ENCODE data around the gene COL28A1. TPM values are rescaled to one million over a fixed set of nuclear protein-coding genes. Genes with fewer than 3 reads are reported as not detected.

COL28A1 gene
- total and polyA plus RNA-seq, 2 of the 13 experiments (the other 11 are each of a cell fraction or from before 2014, with no cell fraction given): 0.07 to 0.15 TPM

DNA sequence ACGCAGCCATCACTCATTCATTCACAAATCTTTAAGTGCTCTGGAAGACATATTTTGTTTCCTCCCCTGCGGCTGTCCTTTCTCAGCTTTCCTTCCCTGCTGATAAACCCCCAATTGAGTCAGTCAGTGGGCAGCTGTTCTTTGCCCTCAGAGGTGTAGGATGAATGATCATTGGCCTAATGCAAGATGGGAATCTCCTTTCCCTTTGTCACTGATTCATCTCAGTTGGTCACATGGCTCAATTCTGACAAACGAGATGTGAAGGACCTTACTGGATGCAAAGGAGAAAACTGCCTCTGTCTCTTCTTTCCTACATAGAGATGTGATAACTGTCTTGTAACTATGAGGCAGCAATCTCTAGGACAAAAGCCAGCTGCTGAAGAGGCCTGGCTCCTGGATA is 44.6 kb downstream of the COL28A1 start:
- Histone ChIP-seq H3K27ac (ENCODE audit: extremely low read length, insufficient read depth, low read length) (no peak overlapping the region), H3K27me3 (ENCODE audit: control insufficient read depth in 1 of 2, insufficient read depth in 2 of 2, low read length in 2 of 2) (no peaks in the 10 kb centered on the region), H3K4me1 (ENCODE audit: insufficient read depth, low read length) (peaks cover 9% of the 10 kb centered on the region; the same call in 1 of the 2 replicates), H3K36me3 (replicated peaks in 1 of 2; ENCODE audit: control insufficient read depth in 1 of 2, insufficient read depth in 2 of 2, low read length in 2 of 2) (no peaks in the 10 kb centered on the region), H3K4me2 (ENCODE audit: low read depth, low read length) (no peak overlapping the region), H3K79me2 (ENCODE audit: insufficient read depth, low read length) (no peaks in the 10 kb centered on the region), H3K9ac (ENCODE audit: insufficient read depth, low read depth, low read length) (no peak overlapping the region), H4K20me1 (ENCODE audit: insufficient read depth, low read length) (no peaks in the 10 kb centered on the region), H3K9me3 (ENCODE audit: low read length) (peaks cover 7% of the 10 kb centered on the region; the same call in 1 of the 2 replicates), H3K4me3 (replicated peaks in 1 of 3; ENCODE audit: insufficient read depth in 1 of 3, low read depth in 2 of 3, low read length in 3 of 3) (no peak overlapping the region), H2AFZ (ENCODE audit: low read length) (no peak overlapping the region)
- intact Hi-C loops (cut with micrococcal nuclease; ENCODE audit: unreplicated experiment) (no loop called here), in situ Hi-C loops (cut with HindIII; ENCODE audit: extremely low pct_ligation_motif_present, low pct_unique_long_range_greater_than_20kb) (no loop called here)
- TF ChIP-seq AGO1 (IDR thresholded peaks at IDR 0.05; ENCODE audit: low read depth, low read length, poor library complexity, severe bottlenecking) (no peak), ZNF703 (CRISPR knock-in tag; IDR thresholded peaks at IDR 0.05; ENCODE audit: borderline replicate concordance) (no peak), RBM39 (IDR thresholded peaks at IDR 0.05; ENCODE audit: low read depth, low read length, poor library complexity, severe bottlenecking) (no peak), ZNF484 (CRISPR knock-in tag; IDR thresholded peaks at IDR 0.05; ENCODE audit: borderline replicate concordance, low read depth) (no peak), ZEB1 (IDR thresholded peaks at IDR 0.05; ENCODE audit: insufficient replicate concordance, low read depth) (no peak), SALL2 (CRISPR knock-in tag; IDR thresholded peaks at IDR 0.05) (no peak), ZNF432 (CRISPR knock-in tag; IDR thresholded peaks at IDR 0.05; ENCODE audit: borderline replicate concordance) (no peak), ZNF619 (CRISPR knock-in tag; IDR thresholded peaks at IDR 0.05) (no peak), SRSF9 (IDR thresholded peaks at IDR 0.05; ENCODE audit: borderline replicate concordance, insufficient read depth, low read depth, low read length, poor library complexity, severe bottlenecking) (no peak), ZNF572 (CRISPR knock-in tag; IDR thresholded peaks at IDR 0.05) (no peak), ZFP82 (CRISPR knock-in tag; IDR thresholded peaks at IDR 0.05; ENCODE audit: borderline replicate concordance) (no peak), U2AF2 (IDR thresholded peaks at IDR 0.05; ENCODE audit: low read depth, low read length) (no peak), FOXO1 (CRISPR knock-in tag; IDR thresholded peaks at IDR 0.05) (no peak), ZNF879 (CRISPR knock-in tag; IDR thresholded peaks at IDR 0.05) (no peak), GZF1 (CRISPR knock-in tag; IDR thresholded peaks at IDR 0.05) (no peak)
- TF ChIP-seq, protein P1, sequence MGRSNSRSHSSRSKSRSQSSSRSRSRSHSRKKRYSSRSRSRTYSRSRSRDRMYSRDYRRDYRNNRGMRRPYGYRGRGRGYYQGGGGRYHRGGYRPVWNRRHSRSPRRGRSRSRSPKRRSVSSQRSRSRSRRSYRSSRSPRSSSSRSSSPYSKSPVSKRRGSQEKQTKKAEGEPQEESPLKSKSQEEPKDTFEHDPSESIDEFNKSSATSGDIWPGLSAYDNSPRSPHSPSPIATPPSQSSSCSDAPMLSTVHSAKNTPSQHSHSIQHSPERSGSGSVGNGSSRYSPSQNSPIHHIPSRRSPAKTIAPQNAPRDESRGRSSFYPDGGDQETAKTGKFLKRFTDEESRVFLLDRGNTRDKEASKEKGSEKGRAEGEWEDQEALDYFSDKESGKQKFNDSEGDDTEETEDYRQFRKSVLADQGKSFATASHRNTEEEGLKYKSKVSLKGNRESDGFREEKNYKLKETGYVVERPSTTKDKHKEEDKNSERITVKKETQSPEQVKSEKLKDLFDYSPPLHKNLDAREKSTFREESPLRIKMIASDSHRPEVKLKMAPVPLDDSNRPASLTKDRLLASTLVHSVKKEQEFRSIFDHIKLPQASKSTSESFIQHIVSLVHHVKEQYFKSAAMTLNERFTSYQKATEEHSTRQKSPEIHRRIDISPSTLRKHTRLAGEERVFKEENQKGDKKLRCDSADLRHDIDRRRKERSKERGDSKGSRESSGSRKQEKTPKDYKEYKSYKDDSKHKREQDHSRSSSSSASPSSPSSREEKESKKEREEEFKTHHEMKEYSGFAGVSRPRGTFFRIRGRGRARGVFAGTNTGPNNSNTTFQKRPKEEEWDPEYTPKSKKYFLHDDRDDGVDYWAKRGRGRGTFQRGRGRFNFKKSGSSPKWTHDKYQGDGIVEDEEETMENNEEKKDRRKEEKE (IDR thresholded peaks at IDR 0.05): no peak
- TF ChIP-seq, protein P2, sequence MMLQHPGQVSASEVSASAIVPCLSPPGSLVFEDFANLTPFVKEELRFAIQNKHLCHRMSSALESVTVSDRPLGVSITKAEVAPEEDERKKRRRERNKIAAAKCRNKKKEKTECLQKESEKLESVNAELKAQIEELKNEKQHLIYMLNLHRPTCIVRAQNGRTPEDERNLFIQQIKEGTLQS (CRISPR knock-in tag; IDR thresholded peaks at IDR 0.05): no peak
- no peak for FAIRE-seq
- WGBS (ENCODE audit: low lambda C conversion rate): 44% methylated on average over 3 of the region's 3 CpGs
- ATAC-seq: no peak
- BruUV-seq (replicated peaks): no TSS peak
- ChIA-PET POLR2A (no interaction called here), CTCF (ENCODE audit: low intra/inter-chr PET ratio, low total read pairs) (no interaction called here)
- no peak for DNase-seq (ENCODE audit: low spot score)

All from HepG2 (cell line).